Thymus (tissue), 11 donors: Measurements from ENCODE around the gene BLVRA. TPM values are rescaled to one million over a fixed set of nuclear protein-coding genes. Genes with fewer than 3 reads are reported as not detected.

Source experiments
- DNase-seq, 9 donors: peaks; one replicate each; pipeline ENCODE4 v3.0.0-alpha.2; 2013; ENCODE audit warnings: low spot score in 9 of 9, low read depth in 6 of 9, missing footprints in 1 of 9
- H3K27ac ChIP-seq, 2 donors: one replicate each; pipeline ENCODE4 v1.5.1; 2013; ENCODE audit warnings: control low read depth in 1 of 2, low read depth in 1 of 2, low read length in 1 of 2, mild to moderate bottlenecking in 1 of 2, moderate library complexity in 1 of 2
- H3K27me3 ChIP-seq, 2 donors: one replicate each; pipeline ENCODE4 v1.5.1; 2013; ENCODE audit warnings: low read length in 1 of 2; ENCODE audit not compliant: control insufficient read depth in 2 of 2, insufficient read depth in 1 of 2
- H3K36me3 ChIP-seq, 2 donors: one replicate each; pipeline ENCODE4 v1.5.1; 2013; ENCODE audit warnings: low read length in 1 of 2, mild to moderate bottlenecking in 1 of 2, moderate library complexity in 1 of 2; ENCODE audit not compliant: control insufficient read depth in 2 of 2, insufficient read depth in 2 of 2
- H3K4me1 ChIP-seq, 2 donors: one replicate each; pipeline ENCODE4 v1.5.1; 2013; ENCODE audit warnings: low read length in 2 of 2; ENCODE audit not compliant: control insufficient read depth in 2 of 2, insufficient read depth in 2 of 2
- H3K4me3 ChIP-seq, 2 donors: one replicate each; pipeline ENCODE4 v1.5.1; 2013; ENCODE audit warnings: low read length in 2 of 2, control low read depth in 1 of 2, mild to moderate bottlenecking in 1 of 2
- H3K9me3 ChIP-seq, 2 donors: one replicate each; pipeline ENCODE4 v1.5.1; 2013; ENCODE audit warnings: low read length in 1 of 2, mild to moderate bottlenecking in 1 of 2; ENCODE audit not compliant: control insufficient read depth in 2 of 2, insufficient read depth in 1 of 2
- WGBS: extraction: QIAGEN DNeasy Blood & Tissue Kit; methylation state at CpG from one replicate; pipeline ENCODE4 v1.1.7; 2013; 5-methylcytosine and 5-hydroxymethylcytosine counted together
- polyA plus RNA-seq: library from polyadenylated mRNA; stranded (reverse); fragments of 200-250 nt; gene quantifications from one replicate; pipeline ENCODE4 v1.2.3, GENCODE V29; 2013
- total RNA-seq: library from RNA; stranded (reverse); fragments of 120-200 nt; gene quantifications from one replicate; pipeline ENCODE4 v1.2.4, GENCODE V29; 2013
- donor health status: healthy.

BLVRA gene
- total and polyA plus RNA-seq, 2 donors: 42.3 to 95.4 TPM

GRCh38 chr7:43764039-43764761, 5.7 kb downstream of the BLVRA start:
- H3K36me3 ChIP-seq: no peaks in the 10 kb centered on the region
- no peak overlapping the region for H3K4me3 ChIP-seq
- peak overlapping the region; percentile 6 to 50 for H3K27ac ChIP-seq
- WGBS: 41% methylated on average over 9 of the region's 9 CpGs
- DNase-seq: no peak
- H3K4me1 ChIP-seq: peaks cover 0 to 17% of the 10 kb centered on the region in 2 donors
- no peaks in the 10 kb centered on the region for H3K9me3 ChIP-seq
- H3K27me3 ChIP-seq: no peaks in the 10 kb centered on the region

GRCh38 chr7:43764807-43765491, 6.5 kb downstream of the BLVRA start:
- Histone ChIP-seq H3K36me3 (no peaks in the 10 kb centered on the region), H3K4me1 (peaks cover 0 to 17% of the 10 kb centered on the region in 2 donors), H3K27ac (peak overlapping the region in 1 of 2 donors; percentile 6), H3K27me3 (no peaks in the 10 kb centered on the region), H3K4me3 (no peak overlapping the region), H3K9me3 (no peaks in the 10 kb centered on the region)
- DNase-seq: no peak
- 89% methylated on average over 10 of the region's 10 CpGs for WGBS

- Histone ChIP-seq H3K9me3 (no peaks in the 10 kb centered on the region), H3K27ac (no peak overlapping the region), H3K27me3 (no peaks in the 10 kb centered on the region), H3K36me3 (no peaks in the 10 kb centered on the region), H3K4me1 (peaks cover 0 to 28% of the 10 kb centered on the region in 2 donors), H3K4me3 (no peak overlapping the region)
- 94% methylated on average over 8 of the region's 8 CpGs for WGBS
- DNase-seq: no peak
Observed at GRCh38 chr7:43766564-43766963, 8.1 kb downstream of the BLVRA start.

- H3K9me3 ChIP-seq: no peaks in the 10 kb centered on the region
- 96% methylated on average over 8 of the region's 8 CpGs for whole genome bisulfite sequencing
- no peaks in the 10 kb centered on the region for H3K27me3 ChIP-seq
- H3K27ac ChIP-seq: no peak overlapping the region
- peaks cover 0 to 34% of the 10 kb centered on the region in 2 donors for H3K4me1 ChIP-seq
- H3K36me3 ChIP-seq: no peaks in the 10 kb centered on the region
- H3K4me3 ChIP-seq: no peak overlapping the region
- no peak for DNase-seq
Observed at GRCh38 chr7:43767311-43767710, 8.8 kb downstream of the BLVRA start.

- no peaks in the 10 kb centered on the region for H3K36me3 ChIP-seq
- H3K4me3 ChIP-seq: no peak overlapping the region
- H3K9me3 ChIP-seq: no peaks in the 10 kb centered on the region
- no peak overlapping the region for H3K27ac ChIP-seq
- WGBS: 91% methylated on average over 9 of the region's 9 CpGs
- no peaks in the 10 kb centered on the region for H3K27me3 ChIP-seq
- DNase-seq: no peak
- peaks cover 0 to 34% of the 10 kb centered on the region in 2 donors for H3K4me1 ChIP-seq
Observed at GRCh38 chr7:43768201-43768886, 9.9 kb downstream of the BLVRA start.

GRCh38 chr7:43768887-43769272, 10.4 kb downstream of the BLVRA start:
- no peak overlapping the region for H3K4me3 ChIP-seq
- H3K36me3 ChIP-seq: no peaks in the 10 kb centered on the region
- 96% methylated on average over 4 of the region's 4 CpGs for WGBS
- DNase-seq: no peak
- H3K4me1 ChIP-seq: peaks cover 0 to 34% of the 10 kb centered on the region in 2 donors
- no peaks in the 10 kb centered on the region for H3K9me3 ChIP-seq
- H3K27ac ChIP-seq: no peak overlapping the region
- no peaks in the 10 kb centered on the region for H3K27me3 ChIP-seq

- DNase-seq: no peak
Observed at GRCh38 chr7:43769281-43769680, 10.8 kb downstream of the BLVRA start.

GRCh38 chr7:43769791-43770465, 11.4 kb downstream of the BLVRA start:
- Histone ChIP-seq H3K4me1 (peaks cover 0 to 24% of the 10 kb centered on the region in 2 donors), H3K27ac (no peak overlapping the region), H3K9me3 (no peaks in the 10 kb centered on the region), H3K27me3 (no peaks in the 10 kb centered on the region), H3K36me3 (no peaks in the 10 kb centered on the region), H3K4me3 (no peak overlapping the region)
- DNase-seq: no peak
- 98% methylated on average over 10 of the region's 10 CpGs for WGBS

More at GRCh38 chr7:43769281-43769680, 10.8 kb downstream of the BLVRA start:
- Histone ChIP-seq H3K4me3 (no peak overlapping the region), H3K4me1 (peaks cover 0 to 31% of the 10 kb centered on the region in 2 donors), H3K27me3 (no peaks in the 10 kb centered on the region), H3K9me3 (no peaks in the 10 kb centered on the region), H3K27ac (no peak overlapping the region), H3K36me3 (no peaks in the 10 kb centered on the region)
- 93% methylated on average over 5 of the region's 5 CpGs for WGBS
